AG09309 (cell line): ENCODE results near the gene PACS2.
"Not testable (repeated sequence)": the region's sequence is repeated elsewhere in the genome, so short reads cannot be mapped to it uniquely, and the experiment has no call there.

Source experiments
- DNase-seq: peaks from one replicate; pipeline ENCODE4 v3.0.0-alpha.2; 2010; ENCODE audit warnings: low read depth
- H3K4me3 ChIP-seq: 2 replicates; pipeline ENCODE4 v1.5.1; 2011; ENCODE audit warnings: mild to moderate bottlenecking, low read depth, low read length, moderate library complexity; ENCODE audit not compliant: control insufficient read depth
- TF ChIP-seq, protein P1 (sequence below): IDR thresholded peaks from 2 replicates; pipeline ENCODE4 v1.5.1; 2011; ENCODE audit warnings: mild to moderate bottlenecking, low read depth, low read length, inconsistent platforms; ENCODE audit not compliant: insufficient read depth, control insufficient read depth; ENCODE audit errors: missing control alignments

PACS2 gene

DNA sequence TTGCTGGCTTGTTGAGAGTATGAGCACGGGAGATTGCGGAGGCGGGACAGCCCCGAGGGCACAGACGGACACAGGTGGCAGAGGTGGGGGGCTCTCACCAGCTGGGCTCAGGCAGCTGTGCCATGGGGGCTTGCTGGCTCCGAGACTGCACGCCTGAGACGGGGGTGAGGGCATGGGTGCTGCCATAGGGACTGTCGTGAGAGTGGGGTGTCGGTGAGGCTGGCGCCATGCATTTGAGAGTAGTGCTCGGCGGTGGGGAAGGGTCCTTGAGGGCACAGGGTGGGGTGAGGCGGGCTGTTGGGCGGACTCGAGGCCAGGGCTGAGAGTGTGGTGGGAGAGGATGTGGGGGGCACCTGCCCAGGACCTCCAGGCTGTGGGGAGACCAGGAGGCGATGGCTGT, 43.1 kb downstream of the PACS2 start:
- H3K4me3 ChIP-seq, result no peak overlapping the region
- TF ChIP-seq, protein P1, sequence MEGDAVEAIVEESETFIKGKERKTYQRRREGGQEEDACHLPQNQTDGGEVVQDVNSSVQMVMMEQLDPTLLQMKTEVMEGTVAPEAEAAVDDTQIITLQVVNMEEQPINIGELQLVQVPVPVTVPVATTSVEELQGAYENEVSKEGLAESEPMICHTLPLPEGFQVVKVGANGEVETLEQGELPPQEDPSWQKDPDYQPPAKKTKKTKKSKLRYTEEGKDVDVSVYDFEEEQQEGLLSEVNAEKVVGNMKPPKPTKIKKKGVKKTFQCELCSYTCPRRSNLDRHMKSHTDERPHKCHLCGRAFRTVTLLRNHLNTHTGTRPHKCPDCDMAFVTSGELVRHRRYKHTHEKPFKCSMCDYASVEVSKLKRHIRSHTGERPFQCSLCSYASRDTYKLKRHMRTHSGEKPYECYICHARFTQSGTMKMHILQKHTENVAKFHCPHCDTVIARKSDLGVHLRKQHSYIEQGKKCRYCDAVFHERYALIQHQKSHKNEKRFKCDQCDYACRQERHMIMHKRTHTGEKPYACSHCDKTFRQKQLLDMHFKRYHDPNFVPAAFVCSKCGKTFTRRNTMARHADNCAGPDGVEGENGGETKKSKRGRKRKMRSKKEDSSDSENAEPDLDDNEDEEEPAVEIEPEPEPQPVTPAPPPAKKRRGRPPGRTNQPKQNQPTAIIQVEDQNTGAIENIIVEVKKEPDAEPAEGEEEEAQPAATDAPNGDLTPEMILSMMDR, result no peak
- no peak for DNase-seq

DNA sequence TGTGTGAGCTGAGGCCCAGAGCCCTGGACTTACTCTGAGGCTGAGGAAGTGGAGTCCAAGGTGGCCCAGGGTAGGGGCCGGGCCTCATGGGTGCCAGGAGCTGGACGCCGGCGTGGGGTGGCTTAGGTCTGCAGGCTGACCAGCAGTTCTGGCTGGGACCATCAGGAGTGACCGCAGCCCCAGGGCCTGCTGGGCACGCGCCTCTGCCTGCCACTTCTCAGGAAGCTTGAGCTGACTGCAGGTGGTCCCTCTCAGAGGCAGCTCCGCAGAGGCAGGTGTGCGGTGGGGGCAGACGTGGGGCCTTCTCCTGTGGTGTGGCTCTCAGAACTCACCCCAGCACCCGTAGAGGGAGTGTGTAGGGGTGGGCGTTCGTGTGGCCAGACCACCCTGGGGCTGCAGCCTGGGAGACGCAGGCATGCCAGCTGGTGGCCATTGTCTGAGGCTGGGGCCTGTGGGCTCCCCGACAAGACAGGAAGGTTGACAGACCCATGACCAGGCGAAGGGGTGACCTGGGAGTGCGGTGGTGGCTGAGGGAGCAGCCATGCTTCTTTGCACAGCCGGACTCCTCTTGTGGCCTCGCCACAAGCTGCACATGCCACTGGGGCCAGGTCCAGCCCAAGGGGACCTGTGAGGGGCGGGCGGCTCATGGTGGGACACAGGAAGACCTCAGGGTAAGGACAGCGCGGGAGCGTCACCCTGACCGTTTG, 43.7 kb downstream of the PACS2 start:
- DNase-seq, result no peak
- TF ChIP-seq, protein P1, result no peak
- H3K4me3 ChIP-seq, result no peak overlapping the region

DNA sequence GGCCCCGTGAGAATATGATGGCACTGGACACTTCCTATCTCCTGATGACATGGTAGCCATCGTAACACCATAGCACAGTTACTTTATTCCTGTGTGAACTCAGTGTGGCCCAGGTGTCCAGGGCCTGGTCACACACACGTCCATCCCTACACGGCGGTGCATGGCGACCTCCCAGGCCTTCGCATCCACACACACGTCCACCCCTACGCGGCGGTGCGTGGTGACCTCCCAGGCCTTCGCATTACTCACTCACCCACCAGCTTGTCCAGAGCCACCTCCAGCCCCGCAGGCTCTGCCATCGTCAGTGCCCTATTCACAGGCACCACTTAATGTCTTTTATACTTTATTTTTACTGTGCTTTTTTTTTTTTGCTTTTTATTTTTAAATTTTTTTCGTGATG, 44.4 kb downstream of the PACS2 start:
- no peak overlapping the region for H3K4me3 ChIP-seq
- TF ChIP-seq, protein P1, result no peak

DNA sequence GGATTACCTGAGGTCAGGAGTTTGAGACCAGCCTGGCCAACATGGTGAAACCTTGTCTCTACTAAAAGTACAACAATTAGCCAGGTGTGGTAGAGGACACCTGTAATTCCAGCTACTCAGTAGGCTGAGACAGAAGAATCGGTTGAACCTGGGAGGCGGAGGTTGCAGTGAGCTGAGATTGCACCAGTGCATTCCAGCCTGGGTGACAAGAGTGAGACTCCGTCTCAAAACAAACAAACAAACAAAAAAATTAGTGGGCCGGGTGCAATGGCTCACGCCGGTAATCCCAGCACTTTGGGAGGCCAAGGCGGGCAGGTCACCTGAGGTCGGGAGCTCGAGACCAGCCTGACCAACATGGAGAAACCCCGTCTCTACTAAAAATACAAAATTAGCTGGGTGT, 46.9 kb downstream of the PACS2 start:
- DNase-seq, H3K4me3 ChIP-seq: not testable (repeated sequence)

More for the DNA sequence above, 44.4 kb downstream of the PACS2 start:
- no peak for DNase-seq

DNA sequence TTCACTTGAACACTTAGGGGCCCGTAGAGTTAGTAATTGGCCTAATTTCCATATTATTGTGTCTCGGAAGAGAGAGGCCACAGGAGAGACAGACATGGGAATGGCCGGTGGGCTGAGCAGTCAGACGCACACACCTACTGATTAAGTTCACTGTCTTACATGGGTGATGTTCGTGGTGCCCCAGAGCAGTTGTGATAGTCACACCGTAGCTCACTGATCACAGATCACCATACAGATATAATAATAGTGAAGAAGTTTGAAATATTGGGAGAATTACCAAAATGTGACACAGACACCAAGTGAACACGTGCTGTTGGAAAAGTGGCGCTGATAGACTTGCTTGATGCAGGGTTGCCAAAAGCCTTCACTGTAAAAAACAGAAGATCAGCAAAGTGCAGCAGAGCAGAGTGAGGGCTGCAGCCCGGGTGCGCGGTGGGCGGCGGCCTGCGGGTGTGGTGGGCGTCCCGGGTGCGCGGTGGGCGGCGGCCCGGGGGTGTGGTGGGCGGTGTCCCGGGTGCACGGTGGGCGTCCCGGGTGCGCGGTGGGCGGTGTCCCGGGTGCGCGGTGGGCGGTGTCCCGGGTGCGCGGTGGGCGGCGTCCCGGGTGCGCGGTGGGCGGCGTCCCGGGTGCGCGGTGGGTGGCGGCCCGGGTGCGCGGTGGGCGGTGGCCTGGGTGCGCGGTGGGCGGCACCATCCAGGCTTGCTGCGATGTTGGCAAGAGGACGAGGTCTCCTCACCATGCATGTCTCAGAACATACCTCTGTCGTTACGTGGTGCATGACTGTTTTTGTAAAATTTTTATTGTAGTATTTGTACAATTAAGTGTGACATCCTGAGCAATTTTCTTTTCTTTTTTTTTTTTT, 49.5 kb downstream of the PACS2 start:
- DNase-seq, result no peak
- TF ChIP-seq, protein P1, result no peak
- no peak overlapping the region for H3K4me3 ChIP-seq

DNA sequence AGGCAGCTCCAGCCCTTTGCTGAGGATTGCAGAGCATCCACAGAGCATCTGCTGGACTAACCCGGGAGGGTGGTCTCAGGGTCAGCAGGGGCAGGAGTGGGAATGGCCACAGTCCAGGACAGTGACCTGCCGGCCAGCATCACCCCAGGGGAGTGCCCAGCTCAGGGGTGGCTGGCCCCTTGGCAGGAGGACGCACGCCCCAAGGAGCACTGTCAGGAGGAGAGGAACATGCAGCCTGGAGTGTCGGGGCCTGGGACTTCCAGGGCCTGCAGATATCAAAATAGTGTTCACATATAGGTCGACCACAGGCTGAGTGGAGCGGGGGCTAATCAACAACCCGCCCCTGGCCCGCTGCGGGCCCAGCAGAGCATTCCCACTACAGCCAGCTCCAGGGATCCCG, 50.6 kb downstream of the PACS2 start:
- H3K4me3 ChIP-seq, result no peak overlapping the region
- no peak for DNase-seq
- TF ChIP-seq, protein P1, result no peak

DNA sequence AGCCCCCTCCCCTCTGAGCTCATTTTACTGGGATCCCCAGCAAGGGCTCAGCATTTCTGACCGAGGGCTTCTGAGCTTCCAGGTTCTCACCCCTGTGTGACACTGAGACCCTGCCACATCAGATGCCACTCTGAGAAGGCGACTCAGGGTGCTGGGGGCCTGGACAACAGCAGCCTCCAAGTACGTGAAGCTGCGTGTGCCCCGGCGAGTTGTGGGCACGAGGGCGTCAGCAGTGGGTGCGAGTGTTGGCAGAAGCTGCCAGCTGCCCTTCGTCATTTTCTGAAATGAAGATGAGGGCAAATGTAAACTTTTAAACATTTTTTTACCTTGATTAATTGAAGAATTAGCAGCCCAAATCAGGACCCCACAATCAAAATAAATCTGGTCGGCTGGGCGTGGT, 51.1 kb downstream of the PACS2 start:
- no peak overlapping the region for H3K4me3 ChIP-seq
- no peak for DNase-seq
- TF ChIP-seq, protein P1, result no peak
